GM18517 (cell line): ENCODE results near the gene EXTL1.

Experiments used
- ATAC-seq: cut with Tn5 transposase; IDR thresholded peaks from one replicate; pipeline ENCODE4 v1.9.1; 2021; ENCODE audit warnings: mild to moderate bottlenecking, moderate library complexity; ENCODE audit not compliant: unreplicated experiment

Gene EXTL1

DNA sequence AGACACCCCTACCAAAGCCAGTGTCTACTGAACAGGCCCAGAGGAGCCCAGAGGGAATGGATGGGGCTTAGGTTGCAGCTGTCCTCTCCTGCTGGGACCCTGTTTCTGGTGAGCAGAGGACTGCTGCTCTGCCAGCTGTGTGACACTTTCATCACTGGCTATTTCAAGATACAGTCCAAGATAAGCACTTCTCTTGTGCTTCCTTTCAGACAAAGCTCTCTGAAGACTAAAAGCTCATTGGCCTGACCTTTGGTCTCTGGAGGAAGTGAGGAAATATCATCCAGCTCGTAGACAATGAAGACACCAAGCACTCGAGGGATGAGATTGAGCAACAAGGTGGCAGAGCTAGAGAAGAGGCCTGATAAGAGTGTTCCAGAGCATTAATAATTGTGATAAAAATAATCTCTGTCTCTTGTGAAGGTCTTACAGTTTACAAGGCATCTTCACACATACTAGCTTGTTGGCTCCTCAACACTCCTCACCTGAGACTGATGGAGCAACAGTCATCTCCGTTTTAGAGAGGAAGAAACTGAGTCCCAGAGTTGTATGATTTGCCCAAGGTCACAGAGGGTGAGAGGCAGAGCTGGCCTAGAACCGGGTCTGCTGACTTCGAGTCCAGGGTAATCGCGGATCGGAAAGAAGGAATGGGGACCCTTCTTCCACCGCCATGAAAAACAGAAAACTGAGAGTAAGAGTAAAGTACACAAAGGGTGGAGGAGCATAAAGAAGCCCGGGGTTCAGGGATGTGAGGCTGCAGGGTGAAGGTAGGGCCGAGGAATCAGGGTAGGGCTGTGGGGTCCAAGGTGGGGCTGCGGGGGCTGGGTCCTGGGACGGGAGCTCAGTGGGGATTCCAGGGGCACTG is 24.4 kb upstream of the EXTL1 start:
- ATAC-seq, result no peak

DNA sequence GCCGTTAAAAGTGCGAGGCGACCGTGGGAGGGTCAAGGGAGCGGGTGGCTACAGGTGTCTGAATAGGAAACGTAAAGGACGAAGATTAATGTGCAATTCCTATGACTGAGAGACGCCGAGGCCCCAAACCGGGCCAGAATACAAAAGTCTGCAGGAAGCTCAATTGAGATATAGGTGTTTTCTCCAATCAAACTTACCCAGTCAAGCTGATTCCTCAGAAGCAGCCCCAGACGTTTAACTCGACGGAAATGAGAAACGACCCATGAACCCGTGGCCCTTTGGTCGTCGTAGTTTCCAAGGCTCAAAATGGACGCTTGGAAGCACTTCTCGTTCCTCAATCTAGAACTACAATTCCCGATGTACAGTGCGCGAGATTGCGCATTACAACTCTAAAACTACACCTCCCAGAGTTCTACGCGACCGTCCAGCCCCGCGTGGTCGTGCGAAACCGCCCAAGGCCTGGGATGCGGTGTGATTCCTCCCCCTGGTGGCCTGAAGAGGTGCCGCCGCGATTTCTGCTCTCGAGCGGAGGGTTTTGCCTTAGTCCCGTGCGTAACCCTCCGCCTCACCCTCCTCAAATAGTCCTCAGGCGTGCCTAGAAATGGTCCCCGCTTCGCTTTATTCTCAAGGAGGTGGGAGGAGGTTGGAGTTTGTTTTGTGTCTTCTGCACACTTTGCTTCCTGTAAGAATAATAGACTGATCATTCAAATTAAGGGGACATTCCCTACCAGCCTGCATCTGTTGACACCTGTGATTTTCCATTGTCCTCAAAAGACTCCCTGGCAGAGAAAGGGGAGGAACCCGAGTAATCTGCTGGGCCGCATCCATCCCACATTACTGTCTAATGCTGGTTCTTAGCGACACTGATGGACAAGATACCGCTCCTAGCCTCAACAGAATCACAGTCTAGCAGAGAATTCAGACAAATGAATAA is 23.5 kb upstream of the EXTL1 start, which contains the start of gene PAFAH2:
Gene PAFAH2 (minus strand): TSS at position 236 of the 934 bp plus-strand sequence. CDS start 7,247 bp downstream, outside the sequence.
- peak; percentile 95 for ATAC-seq

DNA sequence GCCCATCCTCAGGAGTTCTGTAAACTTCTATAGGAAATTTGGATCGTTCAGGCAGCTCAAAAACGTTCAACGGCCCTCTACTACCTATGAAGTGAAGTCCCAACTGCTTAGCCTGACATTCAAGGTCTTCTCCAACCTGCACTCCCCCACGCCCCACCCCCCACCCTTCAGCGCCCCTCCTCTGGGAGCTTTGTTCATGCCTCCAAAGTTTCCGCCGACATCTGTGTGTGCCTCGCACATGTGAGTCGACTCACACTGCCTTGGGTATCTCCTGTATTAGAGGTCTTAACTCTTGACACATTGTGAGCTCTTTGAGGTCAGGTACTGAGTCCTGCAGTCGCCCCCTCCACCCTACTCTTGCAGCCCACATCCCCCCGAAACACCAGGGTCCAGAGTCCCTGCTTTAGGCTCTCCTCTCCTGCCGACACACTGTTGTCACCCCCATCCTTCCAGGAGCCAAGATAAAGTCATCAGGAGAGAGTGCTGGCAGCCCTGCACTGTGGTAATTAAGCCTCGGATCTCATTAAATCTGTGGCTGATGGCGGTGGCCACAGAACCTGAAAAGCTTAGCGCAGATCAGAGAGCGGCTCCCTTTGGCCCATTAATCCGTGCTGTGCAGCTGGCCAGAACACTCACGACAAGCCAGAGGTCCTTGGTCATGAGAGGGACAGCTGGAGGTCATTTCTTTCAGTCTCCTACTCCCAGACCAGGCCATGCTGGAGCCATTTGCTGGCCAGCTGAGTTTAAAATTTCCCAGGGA is 22.4 kb upstream of the EXTL1 start:
- no peak for ATAC-seq

DNA sequence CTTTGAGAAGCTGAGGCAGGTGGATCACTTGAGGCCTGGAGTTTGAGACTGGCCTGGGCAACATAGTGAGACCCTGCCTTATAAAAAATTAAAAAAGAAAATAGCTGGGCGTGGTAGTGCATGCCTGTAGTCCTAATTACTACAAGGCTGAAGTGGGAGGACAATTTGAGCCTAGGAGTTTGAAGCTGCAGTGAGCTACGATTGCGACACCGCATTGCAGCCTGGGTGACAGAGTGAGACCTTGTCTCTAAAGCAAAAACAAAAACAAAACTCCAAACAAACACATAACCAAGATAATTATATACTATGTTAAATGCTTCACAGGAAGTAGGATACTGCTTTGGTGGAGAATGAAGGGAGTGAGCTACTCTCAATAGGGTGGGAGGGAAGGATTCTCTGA is 18.3 kb upstream of the EXTL1 start:
- ATAC-seq, result no peak

DNA sequence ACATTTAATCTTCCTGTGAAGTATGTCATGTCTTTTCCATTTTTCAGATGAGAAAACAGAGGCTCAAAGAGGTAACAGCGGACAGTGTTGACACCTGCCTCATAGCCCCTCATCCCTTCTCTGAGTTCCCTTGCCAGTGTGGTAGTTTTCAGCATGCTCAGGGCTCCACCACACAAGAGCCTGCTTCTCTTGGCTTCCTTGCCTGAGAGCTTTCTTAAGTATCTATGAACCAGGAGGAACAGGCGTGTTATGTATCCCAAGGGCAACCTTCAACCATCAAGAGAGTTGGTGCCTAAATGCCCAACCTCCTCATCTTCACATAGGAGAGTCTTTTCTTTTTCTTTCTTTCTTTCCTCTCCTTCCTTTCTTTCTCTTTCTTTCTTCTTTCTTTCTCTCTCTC is 17.8 kb upstream of the EXTL1 start:
- ATAC-seq, result no peak

DNA sequence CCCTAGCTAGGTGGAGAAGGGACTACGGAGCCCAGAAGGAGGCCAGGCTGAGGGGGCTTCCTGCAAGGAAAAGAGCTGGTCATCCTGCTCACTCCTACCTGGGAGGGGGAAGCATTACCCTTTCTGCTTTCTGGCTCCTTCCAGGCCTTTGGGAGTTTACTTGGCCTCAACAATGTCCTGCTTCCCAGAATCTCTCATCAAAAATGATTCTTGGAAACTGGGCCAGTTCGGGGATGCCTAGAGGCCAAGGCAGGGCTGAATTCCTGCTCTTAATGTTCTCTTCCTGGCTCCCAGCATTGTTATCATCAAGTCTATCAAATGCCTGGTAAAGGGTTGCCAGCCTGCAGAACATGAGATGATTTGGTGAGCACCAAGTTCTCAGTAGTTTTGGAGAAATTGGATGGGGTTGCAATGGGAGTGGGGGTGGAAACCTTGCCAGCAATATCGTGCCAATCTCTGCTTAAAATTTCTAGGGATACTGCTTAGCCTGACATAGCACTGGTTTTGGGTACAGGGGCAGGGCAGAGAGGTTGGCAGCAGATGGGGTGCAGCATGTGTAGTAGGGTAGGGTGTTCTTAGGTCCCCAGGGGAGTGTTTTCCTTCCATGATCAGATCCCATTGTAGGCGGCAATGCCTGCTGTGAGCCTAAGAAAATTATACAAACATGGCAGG is 16.0 kb upstream of the EXTL1 start:
- ATAC-seq, result no peak

DNA sequence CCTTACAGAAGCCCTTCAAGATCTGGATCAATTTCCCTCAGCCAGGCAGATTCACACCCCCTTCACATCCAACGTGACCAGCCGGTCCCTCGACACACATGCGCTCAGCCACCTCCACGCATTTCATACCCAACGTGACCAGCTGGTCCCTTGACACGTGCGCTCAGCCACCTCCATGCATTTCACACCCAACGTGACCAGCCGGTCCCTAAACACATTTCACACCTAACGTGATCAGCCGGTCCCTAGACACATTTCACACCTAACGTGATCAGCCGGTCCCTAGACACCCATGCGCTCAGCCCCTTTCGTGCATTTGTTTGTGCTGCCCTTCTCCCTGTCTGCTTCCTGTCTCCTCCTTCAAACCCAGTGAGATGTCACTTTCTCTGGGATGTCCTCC is 14.9 kb upstream of the EXTL1 start:
- no peak for ATAC-seq

DNA sequence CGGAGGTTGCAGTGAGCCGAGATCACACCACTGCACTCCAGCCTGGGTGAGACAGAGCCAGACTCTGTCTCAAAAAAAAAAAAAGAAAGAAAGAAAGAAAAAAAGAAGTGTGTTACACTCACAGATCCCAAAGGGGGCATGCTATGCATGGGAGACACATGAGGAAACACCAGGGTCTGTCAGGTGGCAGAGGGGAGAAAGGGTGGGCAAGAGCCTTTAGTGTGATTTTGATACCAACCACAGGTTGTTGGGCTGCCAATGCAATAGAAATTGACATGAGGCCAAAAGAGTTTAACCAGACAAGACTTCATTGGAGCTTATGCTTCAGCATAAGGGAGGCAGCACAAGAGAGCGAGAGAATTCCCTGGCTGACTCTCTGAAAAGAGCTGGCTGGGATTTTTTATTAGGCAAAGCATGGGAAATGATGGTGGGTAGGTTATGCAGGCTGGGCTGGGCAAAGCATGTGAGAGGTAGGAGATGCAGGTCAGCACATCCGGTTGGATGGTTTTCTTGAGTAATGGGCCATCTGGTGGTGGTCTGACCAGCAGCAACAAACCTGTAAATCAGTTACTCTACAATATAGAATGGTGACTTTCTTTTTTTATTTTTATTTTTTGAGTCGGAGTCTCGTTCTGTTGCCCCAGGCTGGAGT is 11.7 kb upstream of the EXTL1 start:
- ATAC-seq, result no peak

DNA sequence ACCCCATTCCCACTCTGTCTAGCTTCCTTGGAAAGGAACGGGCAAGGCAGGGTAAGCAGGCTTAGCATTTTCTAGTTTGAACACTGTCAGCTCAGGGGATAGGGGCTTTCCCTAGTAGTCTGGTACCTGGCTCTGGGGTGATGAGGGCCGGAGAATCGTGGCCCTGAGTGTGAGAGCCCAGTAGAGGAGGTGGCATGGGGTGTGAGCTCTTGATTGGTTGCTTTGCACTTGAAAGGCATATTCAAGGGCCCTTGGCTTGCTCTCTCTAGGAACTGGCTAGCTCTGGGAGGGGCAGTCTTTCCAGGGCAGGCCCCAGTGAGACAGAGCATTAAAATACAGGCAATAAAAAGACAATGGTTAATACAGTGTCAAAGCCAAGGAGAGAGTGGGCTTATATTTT is 10.8 kb upstream of the EXTL1 start:
- ATAC-seq, result no peak

DNA sequence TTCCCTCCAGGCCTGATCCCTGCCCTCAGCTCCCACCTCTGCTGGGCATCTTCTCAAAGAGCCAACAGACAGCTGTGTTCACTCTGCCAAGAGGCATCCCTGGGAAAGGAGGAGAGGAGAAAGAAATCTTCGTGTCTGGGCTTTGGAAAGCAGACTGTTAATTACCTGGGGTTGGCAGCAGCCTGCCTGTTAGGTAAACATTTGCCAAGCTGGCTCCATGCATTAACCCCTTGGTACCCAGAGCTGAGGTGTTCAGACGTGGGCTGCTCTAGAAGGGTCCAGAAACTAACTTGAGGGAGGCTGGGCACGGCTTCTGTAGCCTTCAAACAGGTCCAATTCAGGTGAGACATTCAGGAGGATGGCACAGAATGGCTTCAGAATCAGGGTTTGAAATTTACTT is 8.7 kb upstream of the EXTL1 start:
- ATAC-seq, result no peak

DNA sequence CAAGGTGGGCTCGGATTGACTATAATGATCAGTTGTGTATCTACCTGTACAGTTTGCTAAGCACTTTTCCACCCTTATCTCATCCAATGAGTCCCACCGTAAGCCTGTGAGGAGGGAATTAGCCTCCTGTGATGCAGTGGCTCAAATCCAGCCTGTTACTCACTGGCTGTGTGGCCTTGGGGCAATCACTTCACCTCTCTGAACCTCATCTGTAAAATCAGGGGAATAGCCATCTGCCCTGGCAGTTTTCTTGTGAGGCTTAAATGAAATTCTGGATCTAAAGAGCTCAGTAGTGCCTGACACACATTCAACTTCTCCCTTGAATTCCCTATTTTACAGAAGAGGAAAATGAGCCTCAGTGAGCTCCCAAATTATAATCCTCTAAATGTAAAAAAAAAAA is 7.4 kb upstream of the EXTL1 start:
- no peak for ATAC-seq

DNA sequence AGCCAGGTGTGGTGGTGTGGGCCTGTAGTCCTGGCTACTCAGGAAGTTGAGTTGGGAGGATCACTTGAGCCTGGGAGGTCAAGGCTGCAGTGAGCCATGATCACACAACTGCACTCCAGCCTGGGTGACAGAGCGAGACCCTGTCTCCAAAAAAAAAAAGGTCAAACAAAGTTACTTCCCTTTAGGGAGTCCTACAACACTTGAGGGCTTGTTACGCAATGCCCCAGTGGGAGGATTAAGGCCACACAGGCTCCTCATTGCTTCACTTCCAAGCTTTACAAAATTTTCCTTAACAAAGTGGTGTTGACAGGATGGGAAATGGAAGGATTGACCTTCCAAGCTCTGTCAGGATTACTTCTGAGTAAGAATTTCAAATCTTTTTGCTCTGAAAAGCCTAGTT is 6.2 kb upstream of the EXTL1 start:
- ATAC-seq, result no peak

DNA sequence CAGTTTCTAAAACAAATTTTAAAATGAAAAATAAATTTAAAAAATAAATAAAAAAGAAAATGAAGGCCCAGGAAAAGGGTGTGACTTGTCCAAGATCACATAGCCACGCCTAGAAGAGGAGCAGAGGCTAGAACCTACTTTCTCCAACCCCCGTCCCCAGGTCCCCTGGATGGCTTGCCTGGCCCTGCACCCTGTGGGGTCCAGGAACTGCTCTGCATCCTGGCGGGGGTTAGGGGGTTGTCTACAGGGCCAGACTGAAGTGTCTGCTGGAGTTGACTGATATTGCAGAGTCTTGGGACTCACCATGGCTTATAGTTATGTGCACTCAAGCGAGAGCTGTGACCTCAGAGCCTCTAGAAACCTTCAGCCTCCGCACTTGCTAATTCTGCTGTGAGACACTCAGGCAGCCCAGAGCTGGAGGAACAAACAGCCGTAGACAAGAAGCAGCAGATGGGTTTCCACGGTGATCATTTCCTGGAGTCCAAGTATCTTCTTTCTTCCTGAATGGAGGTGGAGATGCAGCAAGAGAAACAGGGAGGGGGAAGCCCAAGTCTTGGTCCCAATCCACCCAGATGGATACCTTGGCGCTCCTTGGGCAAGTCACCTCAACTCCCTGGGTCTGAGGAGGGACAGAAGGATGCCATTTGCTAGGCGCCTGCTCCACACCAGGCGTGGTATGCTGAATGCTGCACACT is 5.2 kb upstream of the EXTL1 start:
- ATAC-seq, result no peak

DNA sequence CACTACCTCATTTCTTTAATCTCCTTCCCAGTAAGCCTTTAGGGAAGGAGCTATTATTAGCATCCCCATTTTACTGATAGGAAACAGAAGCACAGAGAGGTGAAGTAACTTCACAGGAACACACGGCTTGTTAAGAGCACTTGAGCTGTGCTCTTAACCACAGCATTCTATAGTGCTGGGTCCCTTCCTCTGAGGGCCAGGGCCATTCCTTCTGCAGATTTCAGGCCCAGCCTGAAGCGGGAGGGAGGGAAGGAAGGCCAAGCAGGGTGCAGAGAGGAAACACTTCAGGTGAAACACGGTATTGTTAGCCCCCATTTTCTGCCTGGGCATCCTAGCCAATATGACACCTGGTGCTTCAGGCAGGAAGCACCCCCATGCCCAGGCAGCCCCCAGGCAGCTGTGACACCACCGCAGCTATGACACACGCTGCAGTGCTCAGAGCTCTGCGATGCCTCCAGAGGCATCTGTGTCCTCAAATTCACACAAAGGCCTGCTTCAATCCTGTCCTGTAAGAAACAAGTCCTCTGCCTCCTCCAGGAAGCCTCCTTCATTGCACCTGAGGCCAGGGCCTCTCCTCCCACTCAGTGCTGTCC is 4.5 kb upstream of the EXTL1 start:
- ATAC-seq, result no peak

DNA sequence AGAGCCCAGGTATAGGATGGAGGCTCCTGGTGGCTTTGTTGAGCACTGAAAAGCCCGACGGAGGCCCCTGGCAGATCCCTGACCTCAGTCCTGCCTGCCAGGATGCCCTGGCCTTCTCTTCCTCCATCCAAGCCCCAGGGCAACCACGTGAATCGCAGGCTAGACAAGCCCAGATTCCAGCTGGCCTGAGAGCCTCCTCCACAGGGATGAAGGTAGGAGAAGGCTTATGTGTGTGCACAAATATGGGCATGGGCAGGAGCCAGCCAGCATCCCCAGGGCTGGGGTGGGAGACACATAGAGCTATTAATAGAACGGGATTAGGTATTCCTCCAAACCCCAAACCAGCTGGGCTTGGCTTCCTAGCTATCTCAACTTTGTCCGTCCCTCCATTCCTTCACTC is 4.0 kb upstream of the EXTL1 start:
- no peak for ATAC-seq

DNA sequence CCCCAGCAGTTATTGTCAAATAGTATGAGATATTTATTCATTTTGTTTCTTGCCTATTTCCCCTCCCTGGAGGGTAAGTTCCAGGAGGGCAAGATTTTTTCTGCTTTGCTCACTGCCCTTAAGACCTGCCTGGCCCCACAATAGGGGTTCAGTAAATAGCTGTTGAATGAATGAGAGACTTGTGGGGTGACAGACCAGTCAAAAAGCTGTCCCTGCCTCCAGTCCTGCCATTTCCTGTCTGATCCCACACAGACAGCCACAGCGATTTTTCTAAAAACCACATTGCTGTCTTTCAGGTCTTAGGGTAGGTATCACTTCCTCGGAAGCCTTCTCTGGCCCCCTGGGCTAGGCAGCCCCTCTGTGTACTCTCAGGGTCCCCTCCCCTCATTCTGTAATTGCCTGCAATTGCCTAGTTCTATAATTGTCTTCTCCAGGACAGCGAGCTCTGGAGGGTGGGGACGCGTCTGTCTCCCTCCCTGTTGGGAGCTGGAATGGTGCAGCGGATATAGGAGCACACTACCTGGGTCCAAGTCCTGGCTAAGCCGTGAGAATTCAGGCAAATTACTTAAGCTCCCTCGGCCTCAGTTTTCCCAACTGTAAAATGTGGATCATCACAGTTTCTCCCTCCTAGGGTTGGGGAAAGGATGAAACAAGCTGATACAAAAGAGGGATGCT is 1.8 kb upstream of the EXTL1 start:
- no peak for ATAC-seq

DNA sequence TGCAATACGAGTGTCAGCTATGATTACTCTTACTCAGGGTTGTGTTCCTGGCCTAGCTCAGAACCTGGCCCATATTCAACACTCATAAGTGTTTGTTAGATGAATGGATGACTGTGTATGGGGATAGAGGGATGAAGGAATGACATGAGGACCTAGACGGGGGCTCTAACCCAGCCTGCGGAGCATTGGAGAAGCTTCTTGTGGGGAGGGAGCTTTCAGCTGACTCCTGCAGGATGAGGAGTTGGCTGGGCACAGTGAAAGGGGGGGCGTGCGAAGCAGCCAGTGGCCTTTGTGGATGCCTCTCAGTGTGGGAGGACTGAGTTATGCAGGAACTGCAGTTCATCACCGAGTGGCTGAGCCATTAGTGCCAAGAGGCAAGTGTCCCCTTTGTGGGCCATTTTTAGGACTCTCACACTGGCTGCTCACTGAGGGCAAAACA is 1.2 kb upstream of the EXTL1 start:
- ATAC-seq, result no peak

DNA sequence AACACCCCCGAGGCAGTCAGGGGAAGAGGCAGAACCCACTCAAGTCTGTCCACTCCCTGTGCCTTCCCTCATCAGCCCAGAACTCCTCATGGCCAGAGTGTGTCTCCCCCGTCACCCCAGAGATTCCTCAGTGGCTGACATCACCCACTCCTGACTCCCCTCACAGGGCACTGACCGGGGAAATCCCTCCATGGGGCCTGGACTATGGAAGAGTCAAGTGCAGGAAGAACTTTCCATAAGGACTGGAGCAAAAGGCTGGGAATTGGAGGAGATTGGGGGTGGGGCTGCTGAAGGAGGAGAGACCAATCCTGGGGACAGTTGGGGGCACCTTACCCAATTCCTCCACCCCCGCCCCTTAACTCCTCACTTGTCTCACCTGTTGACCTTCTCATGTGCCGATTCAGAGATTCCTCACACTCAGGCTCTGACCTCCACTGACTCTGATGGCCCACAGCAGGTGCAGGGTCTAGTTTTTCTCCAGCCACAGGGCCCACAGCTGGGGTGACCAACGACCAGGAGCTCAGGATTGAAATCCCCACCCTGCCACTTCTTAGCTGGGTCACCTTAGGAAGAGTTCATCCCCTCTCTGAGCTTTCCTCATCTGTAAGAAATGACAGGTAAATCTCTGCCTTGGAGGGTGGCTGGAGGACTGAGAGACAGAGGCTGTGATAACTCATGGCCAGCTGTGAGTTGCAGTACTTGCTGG is 481 bp upstream of the EXTL1 start:
- no peak for ATAC-seq
